Subcutaneous adipose tissue (tissue), 4 donors: ENCODE measurements around the gene NIN. TPM values are rescaled to one million over a fixed set of nuclear protein-coding genes. Genes with fewer than 3 reads are reported as not detected.

Source experiments
- CTCF ChIP-seq: fragments of 450-650 bp; IDR thresholded peaks from one replicate; pipeline ENCODE4 v1.5.1; 2016; ENCODE audit warnings: low read depth, mild to moderate bottlenecking, control low read depth, antibody characterized with exemption, moderate library complexity
- total RNA-seq, 4 donors: library from RNA; depleted of rRNA; stranded (reverse); fragments of >200 nt; gene quantifications; one replicate each; pipeline ENCODE4 v1.1.0, GENCODE V29; 2016

NIN gene
- total RNA-seq, 4 donors from 2014 or later: 33.2 to 44.0 (median 40.6) TPM

GRCh38 chr14:50762931-50763300 lies 68.0 kb downstream of the NIN start:
- no peak for TF ChIP-seq CTCF

GRCh38 chr14:50762001-50762930 lies 68.7 kb downstream of the NIN start:
- TF ChIP-seq CTCF: no peak

GRCh38 chr14:50759800-50760543 lies 71.0 kb downstream of the NIN start:
- no peak for TF ChIP-seq CTCF

- TF ChIP-seq CTCF: no peak
These were observed 72.0 kb downstream of the NIN start for GRCh38 chr14:50758945-50759344.

- no peak for TF ChIP-seq CTCF
These were observed 72.7 kb downstream of the NIN start for GRCh38 chr14:50758305-50758704.

GRCh38 chr14:50757702-50758101 lies 73.3 kb downstream of the NIN start:
- no peak for TF ChIP-seq CTCF

GRCh38 chr14:50756300-50756699 lies 74.7 kb downstream of the NIN start:
- TF ChIP-seq CTCF: no peak
